Type B pancreatic cell (in vitro differentiated cells): ENCODE results near the gene ATIC. TPM values are rescaled to one million over a fixed set of nuclear protein-coding genes. Genes with fewer than 3 reads are reported as not detected.

ENCODE experiments used
- total RNA-seq: library from RNA; stranded (reverse); gene quantifications from 2 replicates; pipeline ENCODE4 v1.2.1, GENCODE V29; 2021; ENCODE audit warnings: low replicate concordance

The ATIC gene
- total RNA-seq, 1 donor from 2014 or later = 152 TPM

Other genes starting within 250 kb of the ATIC start
- gene ABCA12, start 173.4 kb upstream of the ATIC start, total RNA-seq = 8.9 and 40.5 TPM in 2 replicates
- gene FN1, start 124.0 kb downstream of the ATIC start, total RNA-seq = 499 and 902 TPM in 2 replicates